T-helper 1 cell (primary cell): ENCODE data around the gene AKIRIN2.

ENCODE experiments used
- DNase-seq, 5 donors: peaks; one replicate each; pipeline ENCODE4 v3.0.0-alpha.2; 2012 to 2020
- total RNA-seq, 4 donors: gene quantifications; one replicate each; lab custom pipeline; 2026; lab: John Stamatoyannopoulos, UW

Gene AKIRIN2
- 44.7 to 68.8 (median 62.9) reads per million in 4 donors for total RNA-seq

GRCh38 chr6:87701676-87702588 lies at the start of gene AKIRIN2:
TSS of gene AKIRIN2 (minus strand) at chr6:87702233. CDS start at chr6:87701684, 549 bp downstream.
- DNase-seq = peak; percentile 90 to 98 (median 93)

- DNase-seq = no peak
Observed at GRCh38 chr6:87747646-87748045, 45.6 kb upstream of the AKIRIN2 start.

DNA sequence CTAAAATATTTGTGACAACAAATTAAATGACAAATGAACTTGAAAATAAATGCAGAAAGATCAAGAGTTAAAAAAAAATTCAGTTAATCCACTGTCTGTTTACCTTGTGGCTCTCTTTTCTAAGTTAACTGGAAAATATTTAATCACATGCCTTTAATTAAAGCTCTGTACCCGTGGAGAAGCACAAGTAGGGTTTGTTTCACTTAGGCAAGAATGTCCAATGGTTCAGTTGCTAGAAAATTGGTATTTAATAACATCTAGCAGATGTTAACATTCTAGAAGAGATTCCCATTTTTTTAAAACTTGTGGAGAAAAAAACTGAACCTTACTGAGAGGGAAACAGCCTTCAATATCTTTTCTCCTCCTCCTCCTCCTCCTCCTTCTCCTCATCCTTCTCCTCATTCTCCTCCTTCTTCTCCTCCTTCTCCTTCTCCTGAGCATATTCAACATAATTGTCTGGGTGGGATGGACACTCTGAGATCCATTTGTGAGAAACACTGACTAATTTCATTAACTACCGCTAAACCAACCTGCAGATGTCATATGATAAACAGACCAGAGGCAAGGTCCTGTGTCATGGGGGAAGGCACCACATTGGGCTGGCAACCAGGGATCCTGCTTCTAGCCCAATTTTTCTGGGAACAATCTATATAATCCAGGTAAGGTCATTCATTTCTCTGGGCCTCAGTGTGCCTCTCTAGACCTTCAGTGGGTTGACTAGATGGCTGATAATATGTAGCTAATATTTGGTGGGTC lies 44.1 kb upstream of the AKIRIN2 start:
- DNase-seq = no peak

- no peak for DNase-seq
Observed at GRCh38 chr6:87743454-87743853, 41.4 kb upstream of the AKIRIN2 start.

- DNase-seq = peak; percentile 11 to 91 (median 31)
Observed at GRCh38 chr6:87742106-87742505, 40.1 kb upstream of the AKIRIN2 start.

DNA sequence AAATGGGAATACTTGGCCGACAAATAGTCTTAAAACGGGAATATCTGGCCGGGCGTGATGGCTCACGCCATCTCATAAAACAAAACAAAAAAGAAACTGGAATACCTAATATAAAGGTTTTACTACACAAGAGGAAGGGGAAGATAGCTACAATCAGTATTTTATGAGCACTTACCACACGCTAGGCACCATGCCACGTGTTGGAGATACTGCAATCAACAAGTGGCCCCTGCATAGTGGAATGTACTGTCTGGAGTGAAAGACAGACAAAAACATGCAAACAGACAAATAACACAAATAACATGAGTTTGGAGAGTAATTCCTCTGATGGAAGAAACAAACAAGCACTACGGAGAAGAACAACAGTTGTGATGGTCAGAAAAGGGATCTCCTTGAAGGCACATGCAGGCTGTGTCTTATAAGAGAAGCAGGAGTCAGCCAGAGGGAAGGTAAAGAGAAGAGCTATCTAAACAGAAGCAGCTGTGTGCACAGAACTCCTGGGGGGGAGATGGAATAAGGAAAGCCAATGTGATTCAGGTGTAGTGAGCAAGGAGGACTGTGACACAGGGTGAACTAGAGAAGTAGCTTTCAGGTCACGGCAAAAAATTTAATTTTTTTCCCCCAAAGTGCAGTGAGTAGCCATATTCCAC lies 39.1 kb upstream of the AKIRIN2 start:
- no peak for DNase-seq

- peak in 1 of 5 donors; percentile 40 for DNase-seq
Observed at GRCh38 chr6:87738744-87739143, 36.7 kb upstream of the AKIRIN2 start.

GRCh38 chr6:87738000-87738399 lies 36.0 kb upstream of the AKIRIN2 start:
- DNase-seq = peak in 1 of 5 donors; percentile 68

GRCh38 chr6:87736809-87737540 lies 34.9 kb upstream of the AKIRIN2 start:
- peak in 1 of 5 donors; percentile 65 for DNase-seq

DNA sequence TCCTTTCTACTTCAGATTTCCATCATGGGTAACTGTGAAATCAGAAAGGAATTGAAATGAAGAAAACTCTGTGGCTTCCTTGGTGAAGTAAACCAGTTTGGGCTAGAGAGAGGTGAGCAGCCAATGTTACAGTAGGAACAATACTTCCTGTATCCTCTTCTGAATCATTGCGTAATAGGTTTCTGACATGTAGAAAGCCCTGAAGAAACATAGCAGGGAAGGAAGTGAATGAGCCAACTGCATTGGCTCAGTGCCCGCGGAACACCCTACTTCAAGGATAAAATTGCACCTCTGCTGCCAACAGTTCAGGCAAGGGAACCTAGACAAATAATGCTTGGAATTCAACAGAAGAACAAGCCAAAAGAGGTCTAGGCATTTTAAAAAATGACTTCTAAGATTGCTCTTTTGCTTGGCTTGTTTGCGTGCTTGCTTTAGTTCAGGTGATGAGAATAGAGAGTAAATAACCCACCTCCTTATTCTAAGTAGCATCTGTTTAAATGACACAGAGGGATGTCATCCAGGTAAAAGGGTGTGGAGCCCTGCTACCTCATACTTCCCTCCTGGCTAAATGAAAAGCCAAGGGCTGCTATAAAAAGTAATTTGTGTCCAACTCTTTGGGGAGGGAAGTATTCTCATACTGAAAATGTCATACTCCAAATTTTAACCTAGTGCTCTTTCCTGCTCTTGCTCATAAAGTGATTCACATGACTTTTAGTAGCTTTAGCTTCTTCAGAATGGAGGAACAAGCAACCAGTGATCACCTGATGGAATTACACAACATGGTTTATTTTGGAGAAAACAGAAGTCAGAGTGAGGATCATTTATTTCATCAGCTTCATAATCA lies 30.0 kb upstream of the AKIRIN2 start:
- DNase-seq = peak in 3 of 5 donors; percentile 5 to 80 (median 11)

DNA sequence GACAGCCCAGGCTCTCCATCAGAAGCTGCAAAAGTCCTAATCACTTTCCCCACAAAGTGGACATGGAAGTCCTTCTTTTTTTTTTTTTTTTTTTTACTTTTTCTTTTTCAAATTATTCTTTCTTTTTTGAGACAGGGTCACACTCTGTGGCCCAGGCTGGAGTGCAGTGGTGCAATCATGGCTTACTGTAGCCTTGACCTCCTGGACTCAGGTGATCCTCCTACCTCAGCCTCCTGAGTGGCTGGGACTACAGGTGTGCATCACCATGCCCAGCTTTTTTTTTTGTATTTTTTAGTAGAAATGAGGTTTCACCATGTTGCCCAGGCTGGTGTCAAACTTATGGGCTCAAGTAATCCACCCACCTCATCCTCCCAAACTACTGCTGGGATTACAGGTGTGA lies 29.0 kb upstream of the AKIRIN2 start:
- no peak for DNase-seq

GRCh38 chr6:87729965-87730719 lies 28.1 kb upstream of the AKIRIN2 start:
- no peak for DNase-seq

DNA sequence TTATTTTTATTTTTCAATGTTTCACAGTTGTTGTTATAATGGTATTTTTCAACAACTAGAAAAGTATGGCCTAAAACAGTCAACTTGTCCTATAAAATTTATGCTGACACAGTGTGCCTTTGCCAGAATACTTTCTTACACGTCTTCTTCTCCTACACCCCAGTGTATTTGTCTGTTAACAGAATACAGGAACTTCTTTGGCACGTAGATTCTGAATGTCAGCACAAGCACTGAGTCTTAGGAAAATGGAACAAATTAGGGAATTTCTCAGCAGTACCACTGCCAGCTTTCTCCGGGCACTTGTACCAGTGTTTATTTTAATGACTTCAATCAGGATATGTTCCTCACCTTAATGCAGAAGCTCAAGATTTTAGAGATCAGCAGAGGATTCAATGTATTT lies 26.7 kb upstream of the AKIRIN2 start:
- no peak for DNase-seq

GRCh38 chr6:87724983-87725811 lies 23.2 kb upstream of the AKIRIN2 start:
- DNase-seq = peak in 1 of 5 donors; percentile 37

- peak in 1 of 5 donors; percentile 66 for DNase-seq
Observed at GRCh38 chr6:87723170-87724078, 21.4 kb upstream of the AKIRIN2 start.

- DNase-seq = no peak
Observed at GRCh38 chr6:87722540-87723169, 20.6 kb upstream of the AKIRIN2 start.

- no peak for DNase-seq
Observed at GRCh38 chr6:87721311-87721710, 19.3 kb upstream of the AKIRIN2 start.
